B cell (primary cell): Measurements from ENCODE around the gene IGSF9B. TPM values are rescaled to one million over a fixed set of nuclear protein-coding genes. Genes with fewer than 3 reads are reported as not detected.

Source experiments
- ATAC-seq: fragments of 200-7000 bp; cut with Tn5 transposase; one replicate; pipeline ENCODE4 v1.10.0; 2021; ENCODE audit warnings: low read depth, mild to moderate bottlenecking, moderate number of reproducible peaks, moderate library complexity
- CTCF ChIA-PET: fragments of 350-600 bp; sonication (Branson Sonifier 250); formaldehyde crosslinking; loops from one replicate; lab custom pipeline; 2021; ENCODE audit warnings: antibody characterized with exemption, inconsistent platforms; lab: Charles Lee
- POLR2A ChIA-PET: fragments of 350-600 bp; sonication (Branson Sonifier 250); formaldehyde crosslinking; loops from one replicate; lab custom pipeline; 2021; ENCODE audit warnings: antibody characterized with exemption; lab: Charles Lee
- DNase-seq: peaks from one replicate; pipeline ENCODE4 v3.0.0; 2013
- H2AFZ ChIP-seq: 2 replicates; pipeline ENCODE4 v1.6.1; 2012; ENCODE audit warnings: mild to moderate bottlenecking, low read depth, low read length; ENCODE audit not compliant: insufficient read depth, poor library complexity, severe bottlenecking
- H3K27ac ChIP-seq, 2 donors: 1 replicate in 1 of 2; 2 replicates in 1 of 2; pipeline ENCODE4 v1.5.1; 2012 to 2013; ENCODE audit warnings: low read length in 2 of 2, mild to moderate bottlenecking in 2 of 2, moderate library complexity in 1 of 2
- H3K27me3 ChIP-seq, 4 experiments: fragments of 200-600 bp in 1 of 4; sonication (generic) in 1 of 4; replicated peaks in 1 of 4; 1 replicate in 2 of 4; 2 replicates in 2 of 4; pipeline versions ENCODE4 v1.6.1 to v1.7.0; 2013 to 2016; ENCODE audit warnings: low read length in 3 of 4, mild to moderate bottlenecking in 2 of 4, mixed read lengths in 1 of 4, moderate library complexity in 1 of 4; ENCODE audit not compliant: insufficient read depth in 4 of 4, control insufficient read depth in 3 of 4; ENCODE audit errors: control extremely low read depth in 1 of 4
- H3K36me3 ChIP-seq, 2 experiments: replicated peaks in 1 of 2; 1 replicate in 1 of 2; 2 replicates in 1 of 2; pipeline versions ENCODE4 v1.6.1 to v1.7.1; 2013; ENCODE audit warnings: low read length in 1 of 2; ENCODE audit not compliant: insufficient read depth in 2 of 2, control insufficient read depth in 1 of 2; ENCODE audit errors: control extremely low read depth in 1 of 2, extremely low read depth in 1 of 2
- H3K4me1 ChIP-seq, 2 donors: fragments of 200-600 bp in 1 of 2; sonication (generic) in 1 of 2; 1 replicate in 1 of 2; 2 replicates in 1 of 2; pipeline versions ENCODE4 v1.5.1 to v1.6.1; 2013 to 2017; ENCODE audit warnings: low read length in 2 of 2; ENCODE audit not compliant: control insufficient read depth in 2 of 2, insufficient read depth in 2 of 2
- H3K4me2 ChIP-seq: replicated peaks from 2 replicates; pipeline ENCODE3; 2012; ENCODE audit warnings: mild to moderate bottlenecking, low read depth, low read length; ENCODE audit not compliant: poor library complexity, severe bottlenecking
- H3K4me3 ChIP-seq, 5 experiments: fragments of 200-600 bp in 1 of 5; sonication (generic) in 1 of 5; 1 replicate in 3 of 5; 2 replicates in 2 of 5; pipeline versions ENCODE4 v1.5.1 to v1.7.0; 2011 to 2016; ENCODE audit warnings: low read length in 4 of 5, mild to moderate bottlenecking in 4 of 5, low read depth in 2 of 5, control low read depth in 1 of 5, moderate library complexity in 1 of 5; ENCODE audit not compliant: insufficient read depth in 1 of 5; ENCODE audit errors: control extremely low read depth in 1 of 5, extremely low read depth in 1 of 5
- H3K79me2 ChIP-seq: fragments of 200-600 bp; sonication (generic); one replicate; pipeline ENCODE4 v1.6.0; 2016; ENCODE audit warnings: low read length; ENCODE audit not compliant: control insufficient read depth, insufficient read depth
- H3K9ac ChIP-seq: fragments of 200-600 bp; sonication (generic); 2 replicates; pipeline ENCODE4 v1.6.1; 2017; ENCODE audit warnings: mild to moderate bottlenecking, low read length, moderate library complexity
- H3K9me3 ChIP-seq, 3 donors: one replicate each; pipeline versions ENCODE4 v1.6.1 to v1.7.1; 2013; ENCODE audit warnings: low read length in 2 of 3; ENCODE audit not compliant: control insufficient read depth in 2 of 3, insufficient read depth in 1 of 3; ENCODE audit errors: control extremely low read depth in 1 of 3
- H4K20me1 ChIP-seq: 2 replicates; pipeline ENCODE4 v1.6.0; 2012; ENCODE audit warnings: mild to moderate bottlenecking, low read length; ENCODE audit not compliant: insufficient read depth, control insufficient read depth, poor library complexity, severe bottlenecking
- H3K27ac Mint-ChIP-seq: one replicate; pipeline ENCODE4 v1.8.0; 2021; ENCODE audit warnings: mixed read lengths
- H3K27me3 Mint-ChIP-seq: one replicate; pipeline ENCODE4 v1.8.0; 2021; ENCODE audit warnings: mixed read lengths
- H3K4me1 Mint-ChIP-seq: one replicate; pipeline ENCODE4 v1.8.0; 2021; ENCODE audit warnings: mixed read lengths
- H3K4me3 Mint-ChIP-seq: one replicate; pipeline ENCODE4 v1.8.0; 2021; ENCODE audit warnings: mixed read lengths
- H3K9me3 Mint-ChIP-seq: one replicate; pipeline ENCODE4 v1.8.0; 2022; ENCODE audit warnings: mixed read lengths; ENCODE audit not compliant: insufficient read depth
- EZH2 ChIP-seq: IDR thresholded peaks from 2 replicates; pipeline ENCODE4 v1.6.1; 2012; ENCODE audit warnings: borderline replicate concordance, low read depth, mild to moderate bottlenecking, moderate library complexity, low read length; ENCODE audit not compliant: insufficient read depth, poor library complexity, severe bottlenecking
- WGBS: methylation state at CpG from one replicate; pipeline ENCODE4 v1.1.5; 2013; ENCODE audit warnings: missing lambda C conversion rate; ENCODE audit not compliant: insufficient coverage; 5-methylcytosine and 5-hydroxymethylcytosine counted together
- intact Hi-C: fragments of 100-400 bp; cut with micrococcal nuclease; formaldehyde crosslinking; loops from one replicate; pipeline ENCODE4 v1.10.0; 2022
- polyA plus RNA-seq: library from polyadenylated mRNA; depleted of rRNA; stranded (reverse); fragments of >200 nt; gene quantifications from 2 replicates; pipeline ENCODE4 v1.2.3, GENCODE V29; 2012
- total RNA-seq, 2 donors: library from RNA; stranded (reverse); fragments of 120-200 nt in 1 of 2; gene quantifications; 1 replicate in 1 of 2; 2 replicates in 1 of 2; pipeline versions ENCODE4 v1.2.3 to v1.2.4, GENCODE V29; 2013 to 2022
- TF ChIP-seq, protein P1 (sequence below): fragments of 200-600 bp; IDR thresholded peaks from one replicate; pipeline ENCODE4 v1.8.0; 2022; ENCODE audit warnings: antibody characterized with exemption, mild to moderate bottlenecking

Gene IGSF9B
- total and polyA plus RNA-seq, 2 donors (not counting 1 experiment from before 2014, with no cell fraction given): 0.15 to 0.37 TPM

DNA sequence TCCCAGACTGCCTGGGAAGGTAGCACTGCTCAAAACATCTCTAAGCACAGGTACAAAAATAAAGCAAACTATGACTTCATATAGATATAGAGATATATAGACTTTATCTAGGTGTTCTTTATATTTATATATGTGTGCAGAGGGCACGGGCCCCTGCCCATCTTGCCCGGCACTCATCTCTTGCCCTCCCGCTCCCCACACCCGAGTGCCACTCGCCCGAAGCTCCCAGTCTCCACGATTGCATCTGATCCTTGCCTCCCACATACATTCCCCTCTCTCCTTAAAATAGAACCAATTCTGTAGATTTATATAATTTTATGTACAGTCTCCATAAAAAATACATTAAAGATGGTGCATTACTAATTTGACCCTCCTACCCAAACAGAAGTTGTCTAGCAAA, 55.5 kb downstream of the IGSF9B start:
- H4K20me1 ChIP-seq: no peaks in the 10 kb centered on the region
- H3K4me1 ChIP-seq: peaks cover 2 to 4% of the 10 kb centered on the region in 2 donors
- H3K9me3 ChIP-seq: peaks cover 0 to 7% (median 0%) of the 10 kb centered on the region in 3 donors
- H3K27ac Mint-ChIP-seq: no peak overlapping the region
- DNase-seq: no peak
- no peaks in the 10 kb centered on the region for H3K36me3 ChIP-seq
- no peak overlapping the region for H3K4me2 ChIP-seq
- no peak overlapping the region for H3K4me3 ChIP-seq
- H3K27ac ChIP-seq: no peak overlapping the region
- intact Hi-C loops: no loop called here
- peaks cover 10% of the 10 kb centered on the region for H3K27me3 Mint-ChIP-seq
- ATAC-seq: no peak
- H3K4me1 Mint-ChIP-seq: peaks cover 17% of the 10 kb centered on the region
- no peaks in the 10 kb centered on the region for H3K27me3 ChIP-seq
- TF ChIP-seq EZH2: no peak
- TF ChIP-seq, protein P1, sequence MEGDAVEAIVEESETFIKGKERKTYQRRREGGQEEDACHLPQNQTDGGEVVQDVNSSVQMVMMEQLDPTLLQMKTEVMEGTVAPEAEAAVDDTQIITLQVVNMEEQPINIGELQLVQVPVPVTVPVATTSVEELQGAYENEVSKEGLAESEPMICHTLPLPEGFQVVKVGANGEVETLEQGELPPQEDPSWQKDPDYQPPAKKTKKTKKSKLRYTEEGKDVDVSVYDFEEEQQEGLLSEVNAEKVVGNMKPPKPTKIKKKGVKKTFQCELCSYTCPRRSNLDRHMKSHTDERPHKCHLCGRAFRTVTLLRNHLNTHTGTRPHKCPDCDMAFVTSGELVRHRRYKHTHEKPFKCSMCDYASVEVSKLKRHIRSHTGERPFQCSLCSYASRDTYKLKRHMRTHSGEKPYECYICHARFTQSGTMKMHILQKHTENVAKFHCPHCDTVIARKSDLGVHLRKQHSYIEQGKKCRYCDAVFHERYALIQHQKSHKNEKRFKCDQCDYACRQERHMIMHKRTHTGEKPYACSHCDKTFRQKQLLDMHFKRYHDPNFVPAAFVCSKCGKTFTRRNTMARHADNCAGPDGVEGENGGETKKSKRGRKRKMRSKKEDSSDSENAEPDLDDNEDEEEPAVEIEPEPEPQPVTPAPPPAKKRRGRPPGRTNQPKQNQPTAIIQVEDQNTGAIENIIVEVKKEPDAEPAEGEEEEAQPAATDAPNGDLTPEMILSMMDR: no peak
- no peak overlapping the region for H2AFZ ChIP-seq
- H3K9ac ChIP-seq: no peak overlapping the region
- no peak overlapping the region for H3K4me3 Mint-ChIP-seq
- no peaks in the 10 kb centered on the region for H3K9me3 Mint-ChIP-seq
- CTCF ChIA-PET: no interaction called here
- WGBS: no CpG with 5 or more reads among the region's 7 CpGs
- POLR2A ChIA-PET: no interaction called here
- no peaks in the 10 kb centered on the region for H3K79me2 ChIP-seq

DNA sequence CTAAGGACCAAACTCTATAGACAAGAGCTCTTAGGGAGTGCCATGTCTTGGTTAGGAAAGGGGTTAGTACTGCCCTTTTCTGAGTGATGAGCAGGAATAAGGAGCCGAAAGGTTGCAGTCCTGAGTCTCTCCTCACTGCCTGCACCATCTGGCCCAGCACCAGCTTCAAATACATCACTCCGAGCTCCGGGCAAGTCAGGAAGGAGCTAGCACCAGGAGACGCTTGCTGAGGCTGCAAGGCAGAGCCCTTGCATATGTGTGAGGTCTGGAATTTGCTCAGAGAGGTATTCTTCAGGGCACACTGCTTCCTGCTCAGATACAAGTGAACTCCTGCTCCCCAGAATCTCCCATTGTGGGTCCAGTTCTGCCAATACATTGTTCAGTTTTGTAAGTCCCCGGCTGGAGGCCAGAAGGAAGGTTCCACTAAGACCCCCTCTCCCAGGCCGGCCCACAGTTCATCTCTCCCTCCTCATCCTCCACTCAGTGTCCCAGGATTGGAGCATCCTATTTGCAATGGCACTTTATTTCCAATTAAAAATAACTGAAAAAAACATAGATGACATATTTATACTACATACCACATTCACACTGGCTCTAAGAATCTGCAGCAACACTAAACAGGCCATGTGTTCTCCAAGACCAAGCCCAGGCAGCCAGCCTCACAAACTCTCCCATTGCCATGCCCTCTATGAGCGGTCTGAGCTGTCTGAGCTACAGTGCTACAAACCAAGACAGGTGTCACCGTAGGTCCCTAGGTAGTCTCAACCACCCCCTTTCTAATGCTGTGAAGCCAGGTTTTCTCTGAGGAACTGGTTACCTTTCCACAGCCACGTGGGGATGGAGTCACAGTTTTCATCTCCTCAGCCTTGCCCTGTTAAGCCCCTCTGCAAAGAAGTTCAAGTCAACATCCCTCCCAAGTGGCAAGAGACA, 56.3 kb downstream of the IGSF9B start:
- POLR2A ChIA-PET: no interaction called here
- H3K4me2 ChIP-seq: no peak overlapping the region
- no peak for ATAC-seq
- H3K36me3 ChIP-seq: no peaks in the 10 kb centered on the region
- no peaks in the 10 kb centered on the region for H3K9me3 Mint-ChIP-seq
- no peaks in the 10 kb centered on the region for H3K79me2 ChIP-seq
- 94% methylated on average over 5 of the region's 9 CpGs for WGBS
- CTCF ChIA-PET: no interaction called here
- no peak overlapping the region for H3K4me3 ChIP-seq
- H4K20me1 ChIP-seq: no peaks in the 10 kb centered on the region
- H3K4me1 ChIP-seq: peaks cover 2 to 6% of the 10 kb centered on the region in 2 donors
- peaks cover 10% of the 10 kb centered on the region for H3K27me3 Mint-ChIP-seq
- TF ChIP-seq, protein P1: no peak
- TF ChIP-seq EZH2: no peak
- peaks cover 18% of the 10 kb centered on the region for H3K4me1 Mint-ChIP-seq
- intact Hi-C loops: no loop called here
- no peak overlapping the region for H3K4me3 Mint-ChIP-seq
- no peaks in the 10 kb centered on the region for H3K27me3 ChIP-seq
- H3K27ac Mint-ChIP-seq: no peak overlapping the region
- H2AFZ ChIP-seq: no peak overlapping the region
- DNase-seq: no peak
- H3K9me3 ChIP-seq: peaks cover 0 to 4% (median 0%) of the 10 kb centered on the region in 3 donors
- H3K9ac ChIP-seq: no peak overlapping the region
- no peak overlapping the region for H3K27ac ChIP-seq
